ENCODE data around the gene ELAVL2.

GRCh38 chr9:23663946-23664345 lies 162.1 kb downstream of the ELAVL2 start:
- TF ChIP-seq CTCF (conservative IDR thresholded peaks at IDR 0.05; ENCODE audit: low read depth, low read length): no peak
- no peak for TF ChIP-seq SMC3 (IDR thresholded peaks at IDR 0.05; ENCODE audit: low read depth, low read length)
- no peak for TF ChIP-seq POLR2A (IDR thresholded peaks at IDR 0.05; ENCODE audit: low read depth, low read length)
- no peak for TF ChIP-seq NFE2L2 (IDR thresholded peaks at IDR 0.05; ENCODE audit: low read depth, low read length)
- no peak for TF ChIP-seq FOS (IDR thresholded peaks at IDR 0.05; ENCODE audit: low read depth, low read length)
- no peak for TF ChIP-seq CEBPB (IDR thresholded peaks at IDR 0.05; ENCODE audit: low read depth, low read length)
- no peak for TF ChIP-seq ELK1 (IDR thresholded peaks at IDR 0.05; ENCODE audit: borderline replicate concordance, low read depth, low read length)
- no peak for TF ChIP-seq MAZ (IDR thresholded peaks at IDR 0.05; ENCODE audit: borderline replicate concordance, low read depth, low read length)
- TF ChIP-seq RFX5 (IDR thresholded peaks at IDR 0.05; ENCODE audit: low read depth, low read length): no peak
- TF ChIP-seq USF2 (IDR thresholded peaks at IDR 0.05; ENCODE audit: low read depth, low read length): no peak
